Panc1 (cell line): ENCODE results near the gene DDIAS.

Source experiments
- POLR2AphosphoS5 ChIP-seq: IDR thresholded peaks from 2 replicates; pipeline ENCODE4 v1.6.1; 2012; ENCODE audit warnings: mild to moderate bottlenecking, low read depth, low read length, moderate library complexity
- TF ChIP-seq, protein P1 (sequence below): fragments of 450-650 bp; IDR thresholded peaks from 2 replicates; pipeline ENCODE4 v1.5.1; 2017; ENCODE audit warnings: mild to moderate bottlenecking

DNA sequence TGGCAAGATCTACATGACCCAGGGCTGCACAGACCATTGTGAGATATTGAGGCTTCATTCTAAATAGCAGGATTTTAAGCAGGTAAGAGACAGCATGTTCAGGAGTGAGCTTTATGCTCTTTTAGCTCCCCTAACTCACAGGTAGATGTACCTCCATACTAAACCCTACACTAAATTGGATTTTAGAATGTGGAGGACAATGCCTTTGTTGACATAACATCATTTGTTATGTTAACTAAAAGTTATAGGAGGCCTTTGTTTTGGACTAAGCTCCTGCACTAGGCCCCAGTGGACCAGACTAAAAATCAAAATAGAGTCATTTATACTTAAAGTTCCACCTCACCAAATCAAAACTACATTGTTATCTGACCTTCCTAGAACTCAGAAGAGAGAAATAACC is 6.8 kb downstream of the DDIAS start:
- TF ChIP-seq, protein P1, sequence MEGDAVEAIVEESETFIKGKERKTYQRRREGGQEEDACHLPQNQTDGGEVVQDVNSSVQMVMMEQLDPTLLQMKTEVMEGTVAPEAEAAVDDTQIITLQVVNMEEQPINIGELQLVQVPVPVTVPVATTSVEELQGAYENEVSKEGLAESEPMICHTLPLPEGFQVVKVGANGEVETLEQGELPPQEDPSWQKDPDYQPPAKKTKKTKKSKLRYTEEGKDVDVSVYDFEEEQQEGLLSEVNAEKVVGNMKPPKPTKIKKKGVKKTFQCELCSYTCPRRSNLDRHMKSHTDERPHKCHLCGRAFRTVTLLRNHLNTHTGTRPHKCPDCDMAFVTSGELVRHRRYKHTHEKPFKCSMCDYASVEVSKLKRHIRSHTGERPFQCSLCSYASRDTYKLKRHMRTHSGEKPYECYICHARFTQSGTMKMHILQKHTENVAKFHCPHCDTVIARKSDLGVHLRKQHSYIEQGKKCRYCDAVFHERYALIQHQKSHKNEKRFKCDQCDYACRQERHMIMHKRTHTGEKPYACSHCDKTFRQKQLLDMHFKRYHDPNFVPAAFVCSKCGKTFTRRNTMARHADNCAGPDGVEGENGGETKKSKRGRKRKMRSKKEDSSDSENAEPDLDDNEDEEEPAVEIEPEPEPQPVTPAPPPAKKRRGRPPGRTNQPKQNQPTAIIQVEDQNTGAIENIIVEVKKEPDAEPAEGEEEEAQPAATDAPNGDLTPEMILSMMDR = no peak
- no peak for TF ChIP-seq POLR2AphosphoS5
